Measurements from ENCODE around the gene PDE4B. TPM values are rescaled to one million over a fixed set of nuclear protein-coding genes. Genes with fewer than 3 reads are reported as not detected.

Gene PDE4B
- total and polyA plus RNA-seq, 10 of the 15 experiments (the other 5 are each of a cell fraction or from before 2014, with no cell fraction given): 3.0 to 13.2 (median 5.7) TPM

DNA sequence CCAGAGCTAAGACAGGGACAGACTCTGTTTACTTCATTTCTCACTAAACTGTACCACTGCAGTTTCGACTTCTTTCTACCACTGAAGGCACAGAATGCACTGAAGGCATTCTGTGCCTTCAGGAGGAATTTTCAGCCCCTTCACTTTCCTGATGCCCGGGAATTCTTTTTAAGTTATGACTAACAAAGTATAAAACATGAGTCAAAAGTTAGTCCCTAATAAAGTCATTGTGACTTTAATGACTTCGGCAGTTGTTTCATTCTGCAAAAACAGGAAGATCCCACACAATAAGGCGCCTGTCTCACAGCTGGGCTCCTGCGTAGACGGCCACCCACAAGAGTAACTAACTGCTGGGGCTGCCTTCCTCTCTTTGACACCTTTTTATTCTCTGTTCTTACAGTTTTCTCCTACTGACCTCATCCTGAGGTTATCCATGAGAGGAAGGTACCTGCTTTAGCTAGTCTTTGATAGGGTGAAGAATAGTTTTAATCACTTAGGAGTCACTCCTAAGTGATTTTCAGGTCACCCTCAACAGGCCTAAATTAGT, 557.4 kb downstream of the PDE4B start (continued):
- TF ChIP-seq SREBF2 (IDR thresholded peaks at IDR 0.05; ENCODE audit: low read length): no peak
- TF ChIP-seq MAX (IDR thresholded peaks at IDR 0.05; ENCODE audit: low read depth, low read length): no peak

GRCh38 chr1:66351478-66351877, 558.8 kb downstream of the PDE4B start:
- TSS peak; percentile 34 for BruUV-seq (replicated peaks)
- Histone ChIP-seq H3K27ac (ENCODE audit: control insufficient read depth, insufficient read depth) (peak overlapping the region; percentile 88), H2AFZ (ENCODE audit: control insufficient read depth, low read depth, low read length) (no peak overlapping the region; the same call in 1 of the 2 replicates), H3K9ac (ENCODE audit: control insufficient read depth, insufficient read depth, low read length) (0 out of 2 replicates have a peak overlapping the region, but pooled peaks have one; percentile 24), H3K4me3 (no peak overlapping the region), H3K79me2 (ENCODE audit: control insufficient read depth, insufficient read depth, low read length) (peaks cover 70% of the 10 kb centered on the region), H3K36me3 (ENCODE audit: control insufficient read depth in 2 of 2, insufficient read depth in 2 of 2, low read length in 1 of 2) (no peaks in the 10 kb centered on the region; a peak in 1 of 4 replicates), H3K9me3 (replicated peaks; ENCODE audit: control insufficient read depth, insufficient read depth, low read length) (no peaks in the 10 kb centered on the region), H4K20me1 (ENCODE audit: control insufficient read depth, insufficient read depth) (no peaks in the 10 kb centered on the region), H3K4me2 (ENCODE audit: control insufficient read depth, insufficient read depth) (peak overlapping the region; percentile 49), H3K4me1 (ENCODE audit: control insufficient read depth, insufficient read depth, low read length) (peaks cover 44% of the 10 kb centered on the region), H3K27me3 (replicated peaks in 1 of 2; ENCODE audit: control insufficient read depth in 2 of 2, insufficient read depth in 2 of 2, low read length in 1 of 2) (no peaks in the 10 kb centered on the region)
- DNase-seq (ENCODE audit: low read depth, low spot score): no peak
- ChIA-PET SMC1A (ENCODE audit: uncharacterized antibody, unreplicated experiment) (interaction anchor here (0.8 to 13.8 kb wide), 19 partner anchors 9 to 173 kb away, joined by 3 to 463 read pairs (median 10); no protein-coding TSS in a partner anchor), RAD21 (ENCODE audit: unreplicated experiment) (interaction anchor here (2.4 to 13.1 kb wide), 9 partner anchors 9 to 93 kb away, joined by 14 to 238 read pairs (median 34); no protein-coding TSS in a partner anchor), POLR2A (interaction anchor here (0.6 to 2.4 kb wide), 8 partner anchors 9 to 81 kb away, joined by 3 to 16 read pairs (median 5); no protein-coding TSS in a partner anchor), CTCF (interaction anchor here (0.6 to 12.8 kb wide), 15 partner anchors 9 to 98 kb away, joined by 3 to 150 read pairs (median 9); no protein-coding TSS in a partner anchor)
- no peak for FAIRE-seq
- in situ Hi-C loops (cut with MboI): no loop called here
- ATAC-seq: peak; percentile 33
- intact Hi-C loops (cut with micrococcal nuclease; ENCODE audit: unreplicated experiment): loop anchor here (2.0 to 10.0 kb wide), 5 partner anchors 13 to 383 kb away; no protein-coding TSS in a partner anchor
- TF ChIP-seq NR2C2 (IDR thresholded peaks at IDR 0.05; ENCODE audit: borderline replicate concordance, control insufficient read depth, insufficient read length, low read depth): no peak
- TF ChIP-seq YBX1 (IDR thresholded peaks at IDR 0.05): no peak
- 0 out of 2 replicates have a peak, but pooled peaks have one; percentile 14 for TF ChIP-seq EED (IDR thresholded peaks at IDR 0.05; ENCODE audit: low read depth)
- TF ChIP-seq TBL1XR1 (IDR thresholded peaks at IDR 0.05; ENCODE audit: low read depth, low read length): no peak
- TF ChIP-seq PML (IDR thresholded peaks at IDR 0.05; ENCODE audit: low read length): peak; percentile 23; the same call in 1 of the 2 replicates
- 0 out of 4 replicates have a peak, but pooled peaks of 1 of the 2 experiments have one; percentile 27 for TF ChIP-seq CEBPB (IDR thresholded peaks at IDR 0.05; ENCODE audit: borderline replicate concordance in 1 of 2, low read depth in 2 of 2, low read length in 2 of 2)
- TF ChIP-seq, protein P1, sequence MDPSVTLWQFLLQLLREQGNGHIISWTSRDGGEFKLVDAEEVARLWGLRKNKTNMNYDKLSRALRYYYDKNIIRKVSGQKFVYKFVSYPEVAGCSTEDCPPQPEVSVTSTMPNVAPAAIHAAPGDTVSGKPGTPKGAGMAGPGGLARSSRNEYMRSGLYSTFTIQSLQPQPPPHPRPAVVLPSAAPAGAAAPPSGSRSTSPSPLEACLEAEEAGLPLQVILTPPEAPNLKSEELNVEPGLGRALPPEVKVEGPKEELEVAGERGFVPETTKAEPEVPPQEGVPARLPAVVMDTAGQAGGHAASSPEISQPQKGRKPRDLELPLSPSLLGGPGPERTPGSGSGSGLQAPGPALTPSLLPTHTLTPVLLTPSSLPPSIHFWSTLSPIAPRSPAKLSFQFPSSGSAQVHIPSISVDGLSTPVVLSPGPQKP (IDR thresholded peaks at IDR 0.05; ENCODE audit: low read depth, low read length): no peak
- TF ChIP-seq, protein P2, sequence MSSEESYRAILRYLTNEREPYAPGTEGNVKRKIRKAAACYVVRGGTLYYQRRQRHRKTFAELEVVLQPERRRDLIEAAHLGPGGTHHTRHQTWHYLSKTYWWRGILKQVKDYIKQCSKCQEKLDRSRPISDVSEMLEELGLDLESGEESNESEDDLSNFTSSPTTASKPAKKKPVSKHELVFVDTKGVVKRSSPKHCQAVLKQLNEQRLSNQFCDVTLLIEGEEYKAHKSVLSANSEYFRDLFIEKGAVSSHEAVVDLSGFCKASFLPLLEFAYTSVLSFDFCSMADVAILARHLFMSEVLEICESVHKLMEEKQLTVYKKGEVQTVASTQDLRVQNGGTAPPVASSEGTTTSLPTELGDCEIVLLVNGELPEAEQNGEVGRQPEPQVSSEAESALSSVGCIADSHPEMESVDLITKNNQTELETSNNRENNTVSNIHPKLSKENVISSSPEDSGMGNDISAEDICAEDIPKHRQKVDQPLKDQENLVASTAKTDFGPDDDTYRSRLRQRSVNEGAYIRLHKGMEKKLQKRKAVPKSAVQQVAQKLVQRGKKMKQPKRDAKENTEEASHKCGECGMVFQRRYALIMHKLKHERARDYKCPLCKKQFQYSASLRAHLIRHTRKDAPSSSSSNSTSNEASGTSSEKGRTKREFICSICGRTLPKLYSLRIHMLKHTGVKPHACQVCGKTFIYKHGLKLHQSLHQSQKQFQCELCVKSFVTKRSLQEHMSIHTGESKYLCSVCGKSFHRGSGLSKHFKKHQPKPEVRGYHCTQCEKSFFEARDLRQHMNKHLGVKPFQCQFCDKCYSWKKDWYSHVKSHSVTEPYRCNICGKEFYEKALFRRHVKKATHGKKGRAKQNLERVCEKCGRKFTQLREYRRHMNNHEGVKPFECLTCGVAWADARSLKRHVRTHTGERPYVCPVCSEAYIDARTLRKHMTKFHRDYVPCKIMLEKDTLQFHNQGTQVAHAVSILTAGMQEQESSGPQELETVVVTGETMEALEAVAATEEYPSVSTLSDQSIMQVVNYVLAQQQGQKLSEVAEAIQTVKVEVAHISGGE (CRISPR knock-in tag; IDR thresholded peaks at IDR 0.05): no peak
- TF ChIP-seq HDAC6 (IDR thresholded peaks at IDR 0.05; ENCODE audit: unreplicated experiment): no peak
- 0 out of 2 replicates have a peak, but pooled peaks have one; percentile 53 for TF ChIP-seq POLR2AphosphoS5 (IDR thresholded peaks at IDR 0.05; ENCODE audit: low read length)
- TF ChIP-seq MAX (IDR thresholded peaks at IDR 0.05; ENCODE audit: low read depth, low read length): no peak
- TF ChIP-seq, protein P3, sequence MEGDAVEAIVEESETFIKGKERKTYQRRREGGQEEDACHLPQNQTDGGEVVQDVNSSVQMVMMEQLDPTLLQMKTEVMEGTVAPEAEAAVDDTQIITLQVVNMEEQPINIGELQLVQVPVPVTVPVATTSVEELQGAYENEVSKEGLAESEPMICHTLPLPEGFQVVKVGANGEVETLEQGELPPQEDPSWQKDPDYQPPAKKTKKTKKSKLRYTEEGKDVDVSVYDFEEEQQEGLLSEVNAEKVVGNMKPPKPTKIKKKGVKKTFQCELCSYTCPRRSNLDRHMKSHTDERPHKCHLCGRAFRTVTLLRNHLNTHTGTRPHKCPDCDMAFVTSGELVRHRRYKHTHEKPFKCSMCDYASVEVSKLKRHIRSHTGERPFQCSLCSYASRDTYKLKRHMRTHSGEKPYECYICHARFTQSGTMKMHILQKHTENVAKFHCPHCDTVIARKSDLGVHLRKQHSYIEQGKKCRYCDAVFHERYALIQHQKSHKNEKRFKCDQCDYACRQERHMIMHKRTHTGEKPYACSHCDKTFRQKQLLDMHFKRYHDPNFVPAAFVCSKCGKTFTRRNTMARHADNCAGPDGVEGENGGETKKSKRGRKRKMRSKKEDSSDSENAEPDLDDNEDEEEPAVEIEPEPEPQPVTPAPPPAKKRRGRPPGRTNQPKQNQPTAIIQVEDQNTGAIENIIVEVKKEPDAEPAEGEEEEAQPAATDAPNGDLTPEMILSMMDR (IDR thresholded peaks at IDR 0.05 in 2 of 3, conservative IDR thresholded peaks at IDR 0.05 in 1 of 3; ENCODE audit: control insufficient read depth in 2 of 3, extremely low read depth in 1 of 3, insufficient read depth in 1 of 3, low read depth in 3 of 3, low read length in 3 of 3): peak in 1 of 3 experiments; percentile 11; a peak in 1 of 6 replicates
- no peak for TF ChIP-seq PAX5 (IDR thresholded peaks at IDR 0.05; ENCODE audit: borderline replicate concordance, low read depth, low read length)
- TF ChIP-seq HDAC2 (IDR thresholded peaks at IDR 0.05): no peak

All from GM12878 (cell line).